ENCODE results near the gene CAMK1D. TPM values are rescaled to one million over a fixed set of nuclear protein-coding genes. Genes with fewer than 3 reads are reported as not detected.
"Not testable (repeated sequence)": the region's sequence is repeated elsewhere in the genome, so short reads cannot be mapped to it uniquely, and the experiment has no call there.

CAMK1D gene
- total RNA-seq, 1 experiment from 2014 or later: 3.8 TPM

- Histone ChIP-seq H3K9me3 (replicated peaks) (no peaks in the 10 kb centered on the region), H3K4me1 (replicated peaks) (peaks cover 59% of the 10 kb centered on the region), H3K27ac (peak overlapping the region; percentile 81), H3K27me3 (replicated peaks) (no peaks in the 10 kb centered on the region), H3K4me3 (no peak overlapping the region), H3K36me3 (no peaks in the 10 kb centered on the region)
- peak in 1 of 2 experiments; percentile 51 for DNase-seq (ENCODE audit: low read depth in 1 of 2, low spot score in 2 of 2)
These were observed 354.5 kb downstream of the CAMK1D start for GRCh38 chr10:12703813-12704212.

- DNase-seq (ENCODE audit: low read depth in 1 of 2, low spot score in 2 of 2): peak in 1 of 2 experiments; percentile 39
- Histone ChIP-seq H3K4me3 (no peak overlapping the region), H3K27me3 (replicated peaks) (no peaks in the 10 kb centered on the region), H3K4me1 (replicated peaks) (peaks cover 66% of the 10 kb centered on the region), H3K9me3 (replicated peaks) (no peaks in the 10 kb centered on the region), H3K36me3 (no peaks in the 10 kb centered on the region), H3K27ac (peak overlapping the region; percentile 81)
These were observed 355.1 kb downstream of the CAMK1D start for GRCh38 chr10:12704488-12704887.

GRCh38 chr10:12705943-12706342 lies 356.6 kb downstream of the CAMK1D start:
- H3K9me3 ChIP-seq (replicated peaks): no peaks in the 10 kb centered on the region
- H3K27ac ChIP-seq: peak overlapping the region; percentile 53
- H3K4me1 ChIP-seq (replicated peaks): peaks cover 76% of the 10 kb centered on the region
- H3K27me3 ChIP-seq (replicated peaks): no peaks in the 10 kb centered on the region
- no peaks in the 10 kb centered on the region for H3K36me3 ChIP-seq
- DNase-seq (ENCODE audit: low read depth in 1 of 2, low spot score in 2 of 2): no peak
- H3K4me3 ChIP-seq: no peak overlapping the region

GRCh38 chr10:12707461-12708185 lies 358.3 kb downstream of the CAMK1D start:
- Histone ChIP-seq H3K27ac (peak overlapping the region; percentile 53), H3K27me3 (replicated peaks) (no peaks in the 10 kb centered on the region), H3K36me3 (no peaks in the 10 kb centered on the region), H3K4me3 (no peak overlapping the region), H3K4me1 (replicated peaks) (peaks cover 77% of the 10 kb centered on the region), H3K9me3 (replicated peaks) (no peaks in the 10 kb centered on the region)
- peak; percentile 73 to 82 for DNase-seq (ENCODE audit: low read depth in 1 of 2, low spot score in 2 of 2)

- Histone ChIP-seq H3K27ac (no peak overlapping the region), H3K36me3 (no peaks in the 10 kb centered on the region), H3K4me1 (replicated peaks) (peaks cover 66% of the 10 kb centered on the region), H3K27me3 (replicated peaks) (no peaks in the 10 kb centered on the region), H3K9me3 (replicated peaks) (no peaks in the 10 kb centered on the region), H3K4me3 (no peak overlapping the region)
- peak; percentile 28 to 55 for DNase-seq (ENCODE audit: low read depth in 1 of 2, low spot score in 2 of 2)
These were observed 359.7 kb downstream of the CAMK1D start for GRCh38 chr10:12709000-12709401.

- H3K4me1 ChIP-seq (replicated peaks): peaks cover 61% of the 10 kb centered on the region
- no peaks in the 10 kb centered on the region for H3K27me3 ChIP-seq (replicated peaks)
- DNase-seq (ENCODE audit: low read depth in 1 of 2, low spot score in 2 of 2): no peak
- no peak overlapping the region for H3K27ac ChIP-seq
- H3K4me3 ChIP-seq: no peak overlapping the region
- no peaks in the 10 kb centered on the region for H3K9me3 ChIP-seq (replicated peaks)
- no peaks in the 10 kb centered on the region for H3K36me3 ChIP-seq
These were observed 360.2 kb downstream of the CAMK1D start for GRCh38 chr10:12709521-12709963.

GRCh38 chr10:12710157-12710556 lies 360.8 kb downstream of the CAMK1D start:
- DNase-seq (ENCODE audit: low read depth in 1 of 2, low spot score in 2 of 2): no peak
- Histone ChIP-seq H3K4me3 (no peak overlapping the region), H3K9me3 (replicated peaks) (no peaks in the 10 kb centered on the region), H3K4me1 (replicated peaks) (peaks cover 54% of the 10 kb centered on the region), H3K27me3 (replicated peaks) (no peaks in the 10 kb centered on the region), H3K27ac (no peak overlapping the region), H3K36me3 (no peaks in the 10 kb centered on the region)

- H3K9me3 ChIP-seq (replicated peaks): no peaks in the 10 kb centered on the region
- H3K27ac ChIP-seq: 0 out of 2 replicates have a peak overlapping the region, but pooled peaks have one; percentile 21
- no peaks in the 10 kb centered on the region for H3K27me3 ChIP-seq (replicated peaks)
- H3K4me3 ChIP-seq: no peak overlapping the region
- H3K4me1 ChIP-seq (replicated peaks): peaks cover 48% of the 10 kb centered on the region
- H3K36me3 ChIP-seq: no peaks in the 10 kb centered on the region
- DNase-seq (ENCODE audit: low read depth in 1 of 2, low spot score in 2 of 2): peak; percentile 66 to 68
These were observed 361.4 kb downstream of the CAMK1D start for GRCh38 chr10:12710594-12711349.

- Histone ChIP-seq H3K9me3 (replicated peaks) (no peaks in the 10 kb centered on the region), H3K4me1 (replicated peaks) (peaks cover 43% of the 10 kb centered on the region), H3K36me3 (no peaks in the 10 kb centered on the region), H3K27me3 (replicated peaks) (no peaks in the 10 kb centered on the region), H3K4me3 (no peak overlapping the region), H3K27ac (no peak overlapping the region)
- no peak for DNase-seq (ENCODE audit: low read depth in 1 of 2, low spot score in 2 of 2)
These were observed 362.0 kb downstream of the CAMK1D start for GRCh38 chr10:12711350-12711708.

- Histone ChIP-seq H3K4me3 (no peak overlapping the region), H3K9me3 (replicated peaks) (no peaks in the 10 kb centered on the region), H3K27ac (no peak overlapping the region), H3K4me1 (replicated peaks) (peaks cover 32% of the 10 kb centered on the region), H3K36me3 (no peaks in the 10 kb centered on the region), H3K27me3 (replicated peaks) (no peaks in the 10 kb centered on the region)
- no peak for DNase-seq (ENCODE audit: low read depth in 1 of 2, low spot score in 2 of 2)
These were observed 363.1 kb downstream of the CAMK1D start for GRCh38 chr10:12712293-12712983.

- H3K9me3 ChIP-seq (replicated peaks); H3K36me3 ChIP-seq; H3K27ac ChIP-seq; H3K27me3 ChIP-seq (replicated peaks); DNase-seq (ENCODE audit: low read depth in 1 of 2, low spot score in 2 of 2); H3K4me3 ChIP-seq: not testable (repeated sequence)
- peaks cover 26% of the 10 kb centered on the region for H3K4me1 ChIP-seq (replicated peaks)
These were observed 363.6 kb downstream of the CAMK1D start for GRCh38 chr10:12712984-12713316.

GRCh38 chr10:12716042-12716441 lies 366.7 kb downstream of the CAMK1D start:
- no peaks in the 10 kb centered on the region for H3K9me3 ChIP-seq (replicated peaks)
- peaks cover 12% of the 10 kb centered on the region for H3K4me1 ChIP-seq (replicated peaks)
- H3K4me3 ChIP-seq: no peak overlapping the region
- DNase-seq (ENCODE audit: low read depth in 1 of 2, low spot score in 2 of 2): no peak
- H3K36me3 ChIP-seq: no peaks in the 10 kb centered on the region
- no peak overlapping the region for H3K27ac ChIP-seq
- H3K27me3 ChIP-seq (replicated peaks): no peaks in the 10 kb centered on the region

GRCh38 chr10:12717981-12718707 lies 368.8 kb downstream of the CAMK1D start:
- no peaks in the 10 kb centered on the region for H3K9me3 ChIP-seq (replicated peaks)
- H3K27ac ChIP-seq: no peak overlapping the region
- H3K4me1 ChIP-seq (replicated peaks): peaks cover 12% of the 10 kb centered on the region
- H3K27me3 ChIP-seq (replicated peaks): no peaks in the 10 kb centered on the region
- DNase-seq (ENCODE audit: low read depth in 1 of 2, low spot score in 2 of 2): no peak
- no peak overlapping the region for H3K4me3 ChIP-seq
- H3K36me3 ChIP-seq: no peaks in the 10 kb centered on the region

Data from SJSA1 (cell line).